HCT116 (cell line): ENCODE data around the gene CARS1. TPM values are rescaled to one million over a fixed set of nuclear protein-coding genes. Genes with fewer than 3 reads are reported as not detected.

ENCODE experiments used
- ATAC-seq: fragments of 200-7000 bp; cut with Tn5 transposase; 2 replicates; pipeline ENCODE4 v1.9.1; 2020; ENCODE audit warnings: mild to moderate bottlenecking, moderate library complexity
- BruUV-seq: library from RNA; stranded (reverse); fragments of 400-500 nt; replicated peaks from 2 replicates; lab custom pipeline; 2021; lab: Mats Ljungman, UMichigan
- CTCF ChIA-PET: fragments of 300-600 bp; sonication (Branson Sonifier 250); formaldehyde crosslinking; loops from one replicate; lab custom pipeline; 2021; ENCODE audit warnings: antibody characterized with exemption; lab: Charles Lee
- POLR2A ChIA-PET: fragments of 300-600, 350-600 bp; sonication (Branson Sonifier 250); formaldehyde crosslinking; loops from one replicate; lab custom pipeline; 2021; ENCODE audit warnings: antibody characterized with exemption; lab: Charles Lee
- RAD21 ChIA-PET, 2 experiments: fragments of 300-600 bp; sonication (Branson Sonifier 250); formaldehyde crosslinking; loops; one replicate each; lab custom pipeline; 2023; ENCODE audit warnings: low total read pairs in 2 of 2; ENCODE audit not compliant: uncharacterized antibody in 2 of 2, unreplicated experiment in 2 of 2, low non-redundant PET in 1 of 2; lab: Charles Lee
- DNase-seq: peaks from one replicate; pipeline ENCODE4 v3.0.0-alpha.2; 2010; ENCODE audit warnings: low read depth, low spot score
- H2AFZ ChIP-seq: fragments of 200-600 bp; shearing (Covaris generic), sonication (generic); 2 replicates; pipeline ENCODE4 v1.6.1; 2017; ENCODE audit warnings: low read depth, mixed run types, mixed read lengths, antibody characterized with exemption, low read length; ENCODE audit not compliant: poor library complexity, severe bottlenecking
- H3K27ac ChIP-seq: 2 replicates; pipeline ENCODE4 v1.5.1; 2012; ENCODE audit warnings: low read depth, low read length
- H3K27me3 ChIP-seq: fragments of 200-600 bp; sonication (generic); 2 replicates; pipeline ENCODE4 v1.6.1; 2016; ENCODE audit warnings: mixed run types, low read length, mixed read lengths; ENCODE audit not compliant: insufficient read depth
- H3K36me3 ChIP-seq, 2 experiments: fragments of 200-500 bp in 1 of 2; fragments of 200-600 bp in 1 of 2; sonication (Bioruptor generic) in 1 of 2; sonication (generic) in 1 of 2; 2 replicates each; pipeline versions ENCODE4 v1.5.1 to v1.6.1; 2014 to 2016; ENCODE audit warnings: low read length in 2 of 2, inconsistent platforms in 1 of 2, mixed read lengths in 1 of 2, mixed run types in 1 of 2; ENCODE audit not compliant: insufficient read depth in 2 of 2, control insufficient read depth in 1 of 2
- H3K4me1 ChIP-seq, 2 experiments: fragments of 200-600 bp in 1 of 2; sonication (generic) in 1 of 2; 2 replicates each; pipeline versions ENCODE4 v1.5.1 to v1.6.1; 2012 to 2017; ENCODE audit warnings: low read length in 2 of 2, inconsistent platforms in 1 of 2, mild to moderate bottlenecking in 1 of 2, mixed read lengths in 1 of 2, mixed run types in 1 of 2, moderate library complexity in 1 of 2; ENCODE audit not compliant: insufficient read depth in 2 of 2, control insufficient read depth in 1 of 2
- H3K4me2 ChIP-seq: fragments of 200-600 bp; sonication (generic); 2 replicates; pipeline ENCODE4 v1.6.1; 2017; ENCODE audit warnings: mixed run types, low read length, mixed read lengths
- H3K4me3 ChIP-seq, 2 experiments: fragments of 200-600 bp in 1 of 2; sonication (generic) in 1 of 2; replicated peaks in 1 of 2; 2 replicates each; pipeline ENCODE4 v1.5.1; 2011 to 2016; ENCODE audit warnings: low read length in 2 of 2, control low read depth in 1 of 2, low read depth in 1 of 2, mild to moderate bottlenecking in 1 of 2, mixed read lengths in 1 of 2, mixed run types in 1 of 2
- H3K79me2 ChIP-seq: fragments of 200-600 bp; sonication (generic); 2 replicates; pipeline ENCODE4 v1.6.1; 2017; ENCODE audit warnings: mild to moderate bottlenecking, mixed run types, low read length, moderate library complexity, mixed read lengths; ENCODE audit not compliant: insufficient read depth
- H3K9ac ChIP-seq: fragments of 200-600 bp; sonication (generic); 2 replicates; pipeline ENCODE4 v1.6.1; 2016; ENCODE audit warnings: low read length, mixed read lengths
- H3K9me2 ChIP-seq: fragments of 200-600 bp; sonication (generic), shearing (Covaris generic); 2 replicates; pipeline ENCODE4 v1.6.1; 2017; ENCODE audit warnings: mixed run types, mild to moderate bottlenecking, moderate library complexity; ENCODE audit not compliant: insufficient read depth
- H3K9me3 ChIP-seq, 2 experiments: fragments of 200-500 bp in 1 of 2; fragments of 200-600 bp in 1 of 2; sonication (Bioruptor generic) in 1 of 2; sonication (generic) in 1 of 2; 2 replicates each; pipeline ENCODE4 v1.6.1; 2014 to 2017; ENCODE audit warnings: low read length in 2 of 2, mixed read lengths in 2 of 2, inconsistent platforms in 1 of 2, low read depth in 1 of 2, mild to moderate bottlenecking in 1 of 2, mixed run types in 1 of 2, moderate library complexity in 1 of 2; ENCODE audit not compliant: control insufficient read depth in 1 of 2, insufficient read depth in 1 of 2
- H4K20me1 ChIP-seq: fragments of 200-600 bp; sonication (generic), shearing (Covaris generic); 2 replicates; pipeline ENCODE4 v1.6.1; 2017; ENCODE audit warnings: mixed run types, mild to moderate bottlenecking, moderate library complexity; ENCODE audit not compliant: insufficient read depth
- CEBPB ChIP-seq: IDR thresholded peaks from 2 replicates; pipeline ENCODE4 v1.6.1; 2012; ENCODE audit warnings: low read depth
- ELF1 ChIP-seq: IDR thresholded peaks from 2 replicates; pipeline ENCODE4 v1.6.1; 2012; ENCODE audit warnings: low read depth, borderline replicate concordance
- EZH2 ChIP-seq: fragments of 200-600 bp; sonication (generic); IDR thresholded peaks from 2 replicates; pipeline ENCODE4 v1.6.1; 2017; ENCODE audit warnings: antibody characterized with exemption, mixed run types
- EZH2phosphoT487 ChIP-seq: fragments of 200-600 bp; IDR thresholded peaks from 2 replicates; pipeline ENCODE4 v1.6.1; 2018; ENCODE audit warnings: antibody characterized with exemption, borderline replicate concordance
- FOSL1 ChIP-seq: IDR thresholded peaks from 2 replicates; pipeline ENCODE4 v1.6.1; 2012; ENCODE audit warnings: low read depth
- POLR2AphosphoS5 ChIP-seq: IDR thresholded peaks from 2 replicates; pipeline ENCODE4 v1.6.1; 2011; ENCODE audit warnings: mild to moderate bottlenecking, low read depth, low read length, moderate library complexity
- RAD21 ChIP-seq: IDR thresholded peaks from 2 replicates; pipeline ENCODE4 v1.6.1; 2012; ENCODE audit warnings: low read depth, mild to moderate bottlenecking
- REST ChIP-seq: IDR thresholded peaks from 2 replicates; pipeline ENCODE4 v1.6.1; 2012; ENCODE audit warnings: low read depth
- SIN3A ChIP-seq: IDR thresholded peaks from 2 replicates; pipeline ENCODE4 v1.6.1; 2012; ENCODE audit warnings: low read depth
- SP1 ChIP-seq: IDR thresholded peaks from 2 replicates; pipeline ENCODE4 v1.6.1; 2012; ENCODE audit warnings: low read depth
- SRF ChIP-seq: IDR thresholded peaks from 2 replicates; pipeline ENCODE4 v1.6.1; 2012; ENCODE audit warnings: low read depth
- TCF7L2 ChIP-seq: IDR thresholded peaks from 2 replicates; pipeline ENCODE4 v1.7.0; 2011; ENCODE audit warnings: borderline replicate concordance, inconsistent platforms; ENCODE audit not compliant: insufficient read depth, insufficient read length; ENCODE audit errors: extremely low read depth
- ZFX ChIP-seq: fragments of 450-650 bp; IDR thresholded peaks from 2 replicates; pipeline ENCODE4 v1.6.1; 2017
- intact Hi-C: fragments of 100-400 bp; cut with micrococcal nuclease; formaldehyde crosslinking; loops from 2 replicates; pipeline ENCODE4 v1.10.0; 2022
- total RNA-seq: library from RNA; stranded (reverse); gene quantifications from one replicate; pipeline ENCODE4 v1.2.1, GENCODE V29; 2021; ENCODE audit not compliant: unreplicated experiment

Gene CARS1
- total RNA-seq, 1 experiment from 2014 or later = 124 TPM

GRCh38 chr11:3086671-3087150 is 29.5 kb upstream of the CARS1 start:
- Histone ChIP-seq H3K27ac (no peak overlapping the region), H3K4me3 (no peak overlapping the region), H3K27me3 (no peaks in the 10 kb centered on the region), H3K9me2 (no peaks in the 10 kb centered on the region), H4K20me1 (no peaks in the 10 kb centered on the region), H3K9me3 (no peaks in the 10 kb centered on the region), H3K4me1 (peaks cover 0 to 9% of the 10 kb centered on the region in 2 experiments; a peak in 2 of 4 replicates), H3K9ac (no peak overlapping the region), H3K36me3 (no peaks in the 10 kb centered on the region), H2AFZ (no peak overlapping the region), H3K79me2 (no peaks in the 10 kb centered on the region), H3K4me2 (no peak overlapping the region)
- ChIA-PET RAD21 (no interaction called here), POLR2A (no interaction called here), CTCF (interaction anchor here (1.4 kb wide), 1 partner anchor 8 kb away, joined by 3 read pairs; no protein-coding TSS in a partner anchor)
- TF ChIP-seq EZH2 = no peak
- TF ChIP-seq POLR2AphosphoS5 = 0 out of 2 replicates have a peak, but pooled peaks have one; percentile 6
- intact Hi-C loops = no loop called here
- no TSS peak for BruUV-seq
- ATAC-seq (no peak), DNase-seq (no peak)

- ATAC-seq = no peak
Measured at GRCh38 chr11:3086114-3086513, 28.9 kb upstream of the CARS1 start.

More at GRCh38 chr11:3086114-3086513, 28.9 kb upstream of the CARS1 start:
- Histone ChIP-seq H3K9ac (no peak overlapping the region), H3K9me2 (no peaks in the 10 kb centered on the region), H3K4me1 (peaks cover 0 to 10% of the 10 kb centered on the region in 2 experiments; a peak in 2 of 4 replicates), H3K9me3 (no peaks in the 10 kb centered on the region), H4K20me1 (no peaks in the 10 kb centered on the region), H3K4me3 (no peak overlapping the region), H3K27ac (no peak overlapping the region), H3K36me3 (no peaks in the 10 kb centered on the region), H3K4me2 (no peak overlapping the region), H2AFZ (no peak overlapping the region), H3K79me2 (no peaks in the 10 kb centered on the region), H3K27me3 (no peaks in the 10 kb centered on the region)
- TF ChIP-seq EZH2phosphoT487 = no peak
- TF ChIP-seq FOSL1 = no peak
- TF ChIP-seq ZFX = no peak
- TF ChIP-seq SP1 = no peak
- no peak for TF ChIP-seq TCF7L2
- no peak for TF ChIP-seq SIN3A
- TF ChIP-seq RAD21 = no peak
- no peak for TF ChIP-seq CEBPB
- TF ChIP-seq REST = no peak
- no peak for TF ChIP-seq ELF1
- no peak for TF ChIP-seq SRF
- ChIA-PET POLR2A (no interaction called here), CTCF (interaction anchor here (0.7 to 1.4 kb wide), 2 partner anchors 9 to 156 kb away, joined by 3 read pairs; no protein-coding TSS in a partner anchor), RAD21 (no interaction called here)
- DNase-seq = no peak
- intact Hi-C loops = no loop called here
- BruUV-seq = no TSS peak
